ENCODE measurements around the gene STPG3. TPM values are rescaled to one million over a fixed set of nuclear protein-coding genes. Genes with fewer than 3 reads are reported as not detected.

The STPG3 gene
- total RNA-seq (2014; rRNA removed; shearing (Covaris generic)), result not detected in 2 replicates

DNA sequence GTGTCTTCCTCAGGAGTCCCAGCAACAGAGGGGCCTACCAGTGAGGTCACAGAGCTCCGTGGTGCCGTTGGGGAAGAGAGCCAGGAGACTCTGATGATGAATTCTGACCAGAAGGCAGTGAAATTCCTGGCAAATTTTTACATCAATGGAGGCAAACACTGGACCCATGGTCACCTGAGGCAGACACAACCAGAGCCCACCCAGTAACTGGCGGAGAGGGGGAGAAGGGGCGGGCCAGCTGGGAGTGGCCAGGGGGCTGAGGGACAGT lies at the start of gene STPG3:
TSS of gene STPG3 (plus strand) at position 93 of the 268 bp plus-strand sequence. CDS start at position 94, 1 bp downstream.
- no peak for DNase-seq (ENCODE audit: low read depth)

DNA sequence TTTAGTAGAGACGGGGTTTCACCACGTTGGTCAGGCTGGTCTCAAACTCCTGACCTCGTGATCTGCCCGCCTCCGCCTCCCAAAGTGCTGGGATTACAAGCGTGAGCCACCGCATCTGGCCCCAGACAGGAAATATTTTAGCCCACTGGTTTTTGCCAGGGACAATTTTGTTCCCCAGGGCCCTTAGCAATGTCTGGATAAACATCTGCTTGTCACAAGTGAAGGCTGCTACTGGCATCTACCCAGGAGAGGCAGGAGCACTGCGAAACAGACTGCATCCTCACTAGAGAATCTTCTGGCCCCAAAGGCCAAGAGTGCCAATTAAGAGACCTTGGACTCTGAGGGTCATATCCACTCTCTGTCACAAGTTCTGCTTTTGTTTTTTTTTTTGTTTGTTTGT lies 48.1 kb upstream of the STPG3 start:
- no peak for DNase-seq (ENCODE audit: low read depth)

DNA sequence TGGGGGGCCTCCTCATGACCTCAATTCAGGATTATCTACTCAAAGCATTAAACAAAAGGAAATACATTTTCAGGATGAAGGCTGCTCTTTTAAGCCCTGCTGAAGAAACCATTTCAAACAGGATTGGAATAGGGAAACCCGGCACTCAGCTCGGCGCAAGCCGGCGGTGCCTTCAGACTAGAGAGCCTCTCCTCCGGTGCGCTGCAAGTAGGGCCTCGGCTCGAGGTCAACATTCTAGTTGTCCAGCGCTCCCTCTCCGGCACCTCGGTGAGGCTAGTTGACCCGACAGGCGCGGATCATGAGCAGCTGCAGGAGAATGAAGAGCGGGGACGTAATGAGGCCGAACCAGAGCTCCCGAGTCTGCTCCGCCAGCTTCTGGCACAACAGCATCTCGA lies 46.4 kb upstream of the STPG3 start:
- no peak for DNase-seq (ENCODE audit: low read depth)

DNA sequence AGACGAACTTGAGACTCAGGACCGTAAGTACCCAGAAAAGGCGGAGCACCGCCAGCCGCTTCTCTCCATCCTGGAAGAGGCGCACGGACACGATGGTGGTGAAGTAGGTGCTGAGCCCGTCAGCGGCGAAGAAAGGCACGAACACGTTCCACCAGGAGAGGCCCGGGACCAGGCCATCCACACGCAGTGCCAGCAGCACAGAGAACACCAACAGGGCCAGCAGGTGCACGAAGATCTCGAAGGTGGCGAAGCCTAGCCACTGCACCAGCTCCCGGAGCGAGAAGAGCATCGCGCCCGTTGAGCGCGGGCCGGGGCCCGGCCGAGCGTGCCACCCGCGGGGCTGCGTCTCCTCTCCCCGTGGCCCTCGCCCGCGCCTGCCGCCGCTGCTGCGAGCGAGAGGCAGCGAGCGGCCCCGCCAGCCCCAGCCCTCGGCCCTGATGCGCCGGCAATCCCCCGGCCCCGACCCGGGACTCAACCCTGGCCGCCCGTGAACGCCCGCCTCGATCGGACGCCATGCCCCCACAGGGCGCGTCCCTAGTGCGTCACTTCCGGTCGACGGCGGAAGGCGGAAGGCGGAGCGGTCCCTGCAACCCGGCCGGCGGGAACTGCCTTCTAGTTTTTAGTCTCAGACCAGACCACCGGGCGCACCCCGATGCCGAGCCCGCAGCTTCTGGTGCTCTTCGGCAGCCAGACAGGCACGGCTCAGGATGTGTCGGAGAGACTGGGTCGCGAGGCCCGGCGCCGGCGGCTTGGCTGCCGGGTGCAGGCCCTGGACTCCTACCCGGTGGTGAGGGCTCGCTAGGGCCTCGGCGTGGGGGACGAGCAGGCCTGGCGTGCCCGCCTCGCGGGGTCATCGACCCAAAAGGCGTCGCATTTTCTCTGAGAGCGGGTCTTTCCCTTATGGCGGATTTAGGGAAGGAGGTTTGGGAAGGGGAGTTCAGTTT lies 45.7 kb upstream of the STPG3 start, which contains the start of the genes NDOR1 and TMEM203:
TSS of gene NDOR1 (plus strand) at position 575 of the 944 bp plus-strand sequence. CDS start at position 653, 78 bp downstream.
TSS of gene TMEM203 (minus strand) at position 523 of the 944 bp plus-strand sequence. CDS start at position 289, 234 bp downstream.
- peak; percentile 78 for DNase-seq (ENCODE audit: low read depth)

DNA sequence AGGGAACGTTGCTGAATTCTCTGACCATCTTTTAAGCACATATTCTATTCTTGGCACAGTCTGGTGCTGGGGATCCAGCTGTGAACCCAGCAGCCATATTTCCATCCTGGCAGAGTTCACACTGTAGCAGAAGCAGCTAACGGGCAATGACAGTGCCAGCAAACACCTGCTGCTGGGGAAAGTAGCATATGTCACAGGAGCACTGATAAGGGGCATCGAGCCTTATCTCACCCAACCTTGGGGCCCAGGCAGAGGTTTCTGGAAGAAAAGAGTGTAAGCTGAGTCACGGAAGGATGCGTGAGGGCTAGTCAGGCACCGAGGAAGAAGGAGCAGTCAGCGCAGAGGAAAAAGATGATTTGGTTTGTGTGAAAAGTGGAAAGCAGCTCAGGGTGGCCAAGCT lies 44.5 kb upstream of the STPG3 start:
- DNase-seq (ENCODE audit: low read depth), result no peak

DNA sequence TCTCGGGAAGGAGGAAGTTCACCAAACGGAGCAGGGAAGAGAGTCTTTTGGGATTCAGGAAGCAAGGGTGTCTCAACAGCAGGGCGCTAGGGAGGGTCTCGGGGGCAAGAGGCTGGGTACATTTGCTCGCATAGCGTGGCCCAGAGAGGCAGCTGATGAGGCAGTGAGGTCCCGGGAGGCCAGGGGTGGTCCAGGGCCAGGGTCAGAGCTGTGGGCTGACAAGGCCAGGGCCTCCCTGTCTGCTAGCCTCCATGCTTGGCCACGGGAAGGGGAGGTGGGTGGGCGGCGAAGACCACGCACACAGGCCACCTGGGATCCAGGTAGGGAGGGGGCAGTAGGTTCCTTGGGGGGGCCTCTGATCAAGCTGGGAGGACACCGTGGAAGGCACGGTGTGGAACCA lies 39.6 kb upstream of the STPG3 start:
- DNase-seq (ENCODE audit: low read depth), result no peak

DNA sequence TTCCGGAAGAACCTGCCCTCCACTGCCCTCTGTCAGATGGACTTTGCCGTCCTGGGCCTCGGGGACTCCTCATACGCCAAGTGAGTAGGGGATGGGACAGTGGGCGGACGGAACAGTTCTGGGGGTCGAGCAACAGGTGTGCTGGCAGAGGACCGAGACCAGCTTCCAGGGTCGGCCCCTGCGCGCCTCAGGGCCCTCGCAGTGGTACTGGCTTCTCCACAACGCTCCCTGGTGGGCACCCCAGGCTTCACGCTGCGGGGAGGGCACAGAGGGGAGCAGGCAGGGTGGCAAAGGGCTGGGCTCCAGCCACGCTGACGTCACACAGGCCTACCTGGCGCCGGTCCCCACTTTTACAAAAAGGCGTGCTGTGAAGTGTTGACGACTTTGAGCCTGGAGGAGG lies 38.6 kb upstream of the STPG3 start:
- no peak for DNase-seq (ENCODE audit: low read depth)

DNA sequence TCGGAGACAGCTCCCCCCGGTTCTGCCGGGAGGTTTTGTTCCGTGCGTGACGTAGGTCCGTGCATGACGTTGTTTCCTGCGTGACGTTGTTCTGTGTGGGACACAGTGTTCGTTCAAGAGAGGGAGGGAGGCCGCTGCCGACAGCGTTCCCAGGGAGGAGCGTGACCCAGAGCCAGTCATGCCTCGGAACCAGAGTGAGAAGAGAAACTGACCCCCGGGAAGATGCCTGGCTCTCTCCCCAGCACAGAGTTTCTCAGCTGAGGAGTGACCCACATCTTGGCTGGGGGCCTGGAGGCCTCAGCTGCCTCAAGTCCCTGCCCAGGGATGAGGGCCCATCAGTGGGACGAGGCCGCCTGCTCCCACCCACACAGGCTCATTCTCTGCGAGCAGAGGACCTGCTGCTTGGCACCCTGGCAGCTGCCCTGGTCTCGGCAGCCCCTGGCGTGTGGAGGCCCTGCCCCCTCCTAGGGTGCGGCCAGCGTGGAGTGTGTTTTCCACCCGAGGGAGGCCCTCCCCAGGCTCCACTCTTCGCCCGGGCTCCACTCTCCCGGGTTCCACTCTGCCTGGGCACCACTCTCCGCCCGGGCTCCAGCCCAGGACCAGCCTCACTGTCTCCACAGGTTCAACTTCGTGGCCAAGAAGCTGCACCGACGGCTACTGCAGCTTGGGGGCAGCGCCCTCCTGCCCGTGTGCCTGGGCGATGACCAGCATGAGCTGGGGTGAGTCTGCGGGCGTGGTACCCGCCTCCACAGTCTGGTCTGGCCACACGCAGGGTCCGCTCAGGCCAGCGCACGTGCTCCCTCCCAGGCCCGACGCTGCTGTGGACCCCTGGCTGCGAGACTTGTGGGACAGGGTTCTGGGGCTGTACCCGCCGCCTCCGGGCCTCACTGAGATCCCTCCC lies 37.7 kb upstream of the STPG3 start:
- no peak for DNase-seq (ENCODE audit: low read depth)

DNA sequence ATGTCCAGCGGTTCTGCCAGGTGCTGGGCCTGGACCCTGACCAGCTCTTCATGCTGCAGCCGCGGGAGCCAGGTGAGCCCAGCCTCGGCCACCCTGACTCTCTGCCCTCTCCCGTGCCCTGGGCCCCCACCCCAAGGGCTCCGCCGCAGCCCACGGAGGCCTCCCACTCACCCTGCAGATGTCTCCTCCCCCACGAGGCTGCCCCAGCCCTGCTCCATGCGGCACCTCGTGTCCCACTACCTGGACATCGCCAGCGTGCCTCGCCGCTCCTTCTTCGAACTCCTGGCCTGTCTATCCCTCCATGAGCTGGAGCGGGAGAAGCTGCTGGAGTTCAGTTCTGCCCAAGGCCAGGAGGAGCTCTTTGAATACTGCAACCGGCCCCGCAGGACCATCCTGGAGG lies 36.5 kb upstream of the STPG3 start:
- DNase-seq (ENCODE audit: low read depth), result no peak

DNA sequence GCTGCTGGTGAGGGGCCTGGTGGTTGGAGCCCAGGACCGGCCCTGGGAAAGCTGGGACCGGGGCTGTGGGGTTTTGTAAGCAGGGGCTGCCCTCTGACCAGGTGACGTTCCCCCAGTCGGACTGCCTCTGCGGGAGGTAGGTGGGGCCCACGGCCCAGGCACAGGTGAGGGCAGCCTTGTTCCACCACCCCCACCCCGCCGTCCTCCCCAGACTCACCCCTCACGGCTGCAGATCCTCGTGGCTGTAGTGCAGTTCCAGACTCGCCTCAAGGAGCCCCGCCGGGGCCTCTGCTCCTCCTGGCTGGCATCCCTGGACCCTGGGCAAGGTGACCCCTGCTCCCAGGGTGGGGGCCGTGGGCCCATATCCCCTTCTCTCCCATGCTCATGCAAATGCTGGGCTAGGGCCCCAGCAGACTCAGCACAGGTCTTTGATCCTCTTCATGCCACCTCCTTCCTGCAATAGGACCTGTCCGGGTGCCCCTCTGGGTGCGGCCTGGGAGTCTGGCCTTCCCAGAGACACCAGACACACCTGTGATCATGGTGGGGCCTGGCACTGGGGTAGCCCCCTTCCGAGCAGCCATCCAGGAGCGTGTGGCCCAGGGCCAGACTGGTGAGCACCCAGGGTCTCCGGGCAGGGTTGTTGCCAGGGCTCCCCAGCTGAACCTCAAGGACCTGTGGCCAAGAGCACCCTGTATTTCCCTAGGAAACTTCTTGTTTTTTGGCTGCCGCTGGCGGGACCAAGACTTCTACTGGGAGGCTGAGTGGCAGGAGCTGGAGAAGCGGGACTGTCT lies 35.7 kb upstream of the STPG3 start:
- DNase-seq (ENCODE audit: low read depth), result no peak

DNA sequence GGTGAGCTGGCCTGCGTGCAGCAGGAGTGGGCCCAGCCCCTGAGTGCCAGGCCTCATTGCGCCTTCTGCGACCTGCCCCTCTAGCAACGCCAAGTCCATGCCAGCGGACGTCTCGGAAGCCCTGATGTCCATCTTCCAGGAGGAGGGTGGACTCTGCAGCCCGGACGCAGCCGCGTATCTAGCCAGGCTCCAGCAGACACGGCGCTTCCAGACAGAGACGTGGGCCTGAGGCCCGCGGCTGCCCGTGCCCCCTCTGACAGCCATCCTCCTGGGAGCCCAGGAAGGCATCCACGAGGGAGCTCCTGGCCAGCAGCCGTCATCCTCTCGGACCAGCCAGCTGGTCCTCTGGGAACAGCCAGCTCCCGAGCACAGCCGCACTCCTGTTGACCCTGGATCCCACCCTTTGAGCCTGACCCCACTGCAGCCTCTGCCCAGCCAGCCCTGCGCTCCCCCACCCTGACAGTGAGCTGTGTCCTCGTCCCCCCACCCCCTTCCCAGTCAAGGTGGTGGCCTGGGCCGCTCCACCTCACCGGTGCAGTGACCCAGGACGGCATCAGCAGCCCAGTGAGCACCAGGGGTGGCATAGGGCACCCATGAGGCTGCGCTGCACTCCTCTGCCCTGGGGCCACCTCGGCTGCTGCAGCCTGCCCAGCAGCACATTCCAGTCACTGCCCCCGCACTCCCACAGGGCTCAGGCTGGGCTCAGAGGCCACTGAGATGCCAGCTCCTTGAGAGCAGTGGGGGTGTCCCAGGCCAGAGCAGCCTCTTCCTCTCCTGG lies 34.7 kb upstream of the STPG3 start:
- DNase-seq (ENCODE audit: low read depth), result no peak

DNA sequence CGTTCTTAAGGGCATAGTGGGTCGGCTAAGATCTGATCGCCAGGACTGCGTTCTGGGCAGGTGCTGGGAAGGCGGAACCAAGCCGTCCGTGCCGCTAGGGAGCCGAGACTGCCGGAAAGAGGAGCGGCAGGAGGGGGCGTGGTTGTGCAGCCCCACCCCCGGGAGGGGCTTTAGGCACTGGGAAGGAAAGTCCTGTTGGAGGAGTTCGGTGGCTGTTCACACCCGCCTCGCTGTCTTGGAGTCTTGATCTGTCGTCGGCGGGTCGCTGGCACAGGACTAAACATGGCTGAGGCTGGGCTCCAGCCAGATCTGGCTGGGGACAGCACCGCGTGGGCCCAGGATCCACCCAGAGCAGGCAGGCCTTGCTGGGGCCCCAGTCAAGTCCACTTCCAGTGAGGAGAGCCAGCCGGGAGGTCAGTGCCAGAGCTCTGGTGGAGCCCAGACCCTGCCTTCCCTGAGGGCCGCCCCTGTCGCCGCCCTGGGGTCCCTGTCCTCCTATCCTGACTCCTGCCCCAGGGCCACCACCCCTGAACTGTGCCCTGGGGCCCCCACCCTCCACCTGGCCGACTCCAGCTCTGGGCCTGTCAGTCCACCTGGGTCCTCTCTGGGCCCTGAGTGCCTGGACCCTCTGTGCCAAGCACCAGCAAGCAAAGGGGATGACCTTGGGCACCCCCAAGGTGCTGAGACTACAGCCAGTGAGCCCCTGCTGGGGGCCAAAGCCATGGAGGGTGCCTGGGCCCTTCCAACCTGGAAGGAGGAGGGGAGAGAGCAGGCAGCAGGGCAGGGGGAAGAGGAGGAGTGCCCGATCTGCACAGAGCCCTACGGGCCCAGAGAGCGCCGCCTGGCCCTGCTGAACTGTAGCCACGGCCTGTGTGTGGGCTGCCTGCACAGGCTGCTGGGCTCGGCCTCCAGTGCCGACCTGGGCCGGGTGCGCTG lies 33.5 kb upstream of the STPG3 start:
- no peak for DNase-seq (ENCODE audit: low read depth)

DNA sequence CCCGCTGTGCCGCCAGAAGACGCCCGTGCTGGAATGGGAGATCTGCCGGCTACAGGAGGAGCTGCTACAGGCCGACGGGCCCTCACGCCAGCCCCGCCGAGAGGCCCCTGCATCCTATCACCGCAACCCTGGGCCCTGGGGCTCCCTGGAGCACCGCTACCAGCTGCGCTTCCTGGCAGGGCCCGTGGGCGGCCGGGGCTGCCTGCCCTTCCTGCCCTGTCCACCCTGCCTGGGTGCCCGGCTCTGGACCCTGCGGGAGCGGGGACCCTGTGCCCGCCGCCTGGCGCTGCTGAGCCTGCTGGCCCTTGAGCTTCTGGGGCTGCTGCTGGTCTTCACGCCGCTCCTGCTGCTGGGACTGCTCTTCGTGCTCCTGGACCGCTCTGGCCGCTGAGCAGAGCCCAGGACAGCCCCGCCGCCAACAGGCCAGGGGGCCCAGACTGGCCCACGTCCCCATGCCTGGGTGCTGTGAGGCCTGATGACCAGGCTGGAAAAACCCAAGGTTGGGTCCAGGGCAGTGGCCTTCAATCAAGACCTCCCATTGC lies 32.8 kb upstream of the STPG3 start:
- no peak for DNase-seq (ENCODE audit: low read depth)

DNA sequence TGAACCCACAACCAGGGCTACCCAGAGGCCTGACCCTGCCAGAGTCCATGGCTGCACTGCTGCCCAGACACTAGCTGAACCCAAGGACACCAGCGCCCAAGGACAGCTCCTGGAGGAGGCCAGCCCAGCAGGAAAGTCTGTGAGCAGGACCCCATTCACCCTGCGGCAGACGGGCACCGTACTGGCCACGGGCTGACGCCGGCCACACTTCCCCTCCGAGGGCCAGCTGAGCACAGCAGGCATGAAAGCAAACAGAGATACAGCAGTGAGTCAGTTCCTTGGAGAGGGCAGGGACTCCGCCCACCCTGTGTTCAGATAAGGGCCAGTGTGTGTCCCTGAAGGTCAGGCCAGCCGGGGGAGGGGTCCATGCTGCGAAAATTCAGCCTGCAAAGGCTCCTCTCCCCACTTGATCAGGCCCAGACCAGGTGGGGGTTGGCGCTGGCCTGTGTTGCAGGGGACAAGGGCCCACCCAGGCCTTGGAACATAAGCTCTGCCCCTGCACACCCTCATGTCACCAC lies 32.3 kb upstream of the STPG3 start:
- DNase-seq (ENCODE audit: low read depth), result peak; percentile 37

DNA sequence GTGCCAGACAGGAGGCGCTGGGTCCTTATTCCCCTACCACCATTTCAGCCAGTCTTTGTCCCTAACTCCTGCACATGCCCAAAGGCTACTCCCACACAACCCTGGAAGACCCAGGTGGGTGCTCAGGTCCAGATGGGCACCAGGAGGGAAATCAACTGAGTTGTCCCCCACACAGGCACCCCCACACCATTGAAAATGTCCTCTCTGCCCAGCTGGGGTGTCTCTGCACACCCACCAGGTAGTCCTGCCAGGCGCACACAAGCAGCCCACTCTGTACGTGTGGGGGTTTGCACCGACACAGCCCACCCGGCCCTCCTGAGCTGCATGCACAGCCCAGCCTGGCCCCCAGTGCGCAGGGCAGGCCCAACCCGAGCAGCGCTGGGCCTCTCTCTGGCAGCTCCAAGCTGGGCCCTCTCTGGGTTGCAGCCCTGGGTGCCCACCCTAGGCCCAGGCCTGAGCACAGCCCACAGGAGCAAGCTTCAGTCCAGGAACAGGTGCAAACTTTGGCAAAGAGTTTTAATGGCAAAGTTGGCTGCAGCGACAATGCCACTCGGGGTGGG lies 31.2 kb upstream of the STPG3 start:
- no peak for DNase-seq (ENCODE audit: low read depth)

DNA sequence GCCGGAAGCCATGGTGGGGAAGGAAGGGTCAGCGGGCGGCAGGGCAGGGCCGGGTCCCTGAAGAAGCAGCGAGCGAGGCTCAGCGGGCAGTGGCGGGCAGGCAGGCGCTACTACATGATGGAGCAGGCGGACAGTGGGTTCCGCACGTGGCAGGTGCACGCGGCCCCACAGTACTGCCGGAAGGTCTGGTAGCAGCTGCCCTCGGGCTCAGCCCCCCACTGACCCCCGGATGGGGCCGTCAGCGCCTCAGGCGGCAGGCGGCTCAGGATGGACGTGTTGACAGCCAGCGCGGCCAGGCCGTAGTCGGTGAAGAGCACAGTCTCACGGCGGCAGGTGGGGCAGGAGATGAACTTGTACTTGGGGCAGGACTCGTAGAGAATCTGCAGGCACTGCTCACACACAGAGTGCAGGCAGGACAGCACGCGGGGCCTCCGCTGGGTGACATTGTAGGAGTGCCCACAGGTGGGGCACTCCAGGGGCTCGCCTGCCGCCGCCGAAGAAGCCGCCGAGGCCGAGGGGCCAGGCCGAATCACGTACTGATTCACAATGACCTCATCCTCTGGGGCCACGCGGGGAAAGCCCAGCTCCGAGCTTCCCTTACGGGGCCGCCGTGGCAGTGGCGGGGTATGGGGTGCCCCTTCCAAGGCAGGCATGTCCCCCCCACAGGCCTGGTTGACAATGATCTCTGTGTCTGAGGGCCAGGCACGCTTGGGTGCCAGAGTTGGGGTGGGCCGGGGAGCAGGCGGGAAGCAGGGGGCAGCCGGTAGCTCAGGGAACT lies 30.6 kb upstream of the STPG3 start:
- DNase-seq (ENCODE audit: low read depth), result no peak

DNA sequence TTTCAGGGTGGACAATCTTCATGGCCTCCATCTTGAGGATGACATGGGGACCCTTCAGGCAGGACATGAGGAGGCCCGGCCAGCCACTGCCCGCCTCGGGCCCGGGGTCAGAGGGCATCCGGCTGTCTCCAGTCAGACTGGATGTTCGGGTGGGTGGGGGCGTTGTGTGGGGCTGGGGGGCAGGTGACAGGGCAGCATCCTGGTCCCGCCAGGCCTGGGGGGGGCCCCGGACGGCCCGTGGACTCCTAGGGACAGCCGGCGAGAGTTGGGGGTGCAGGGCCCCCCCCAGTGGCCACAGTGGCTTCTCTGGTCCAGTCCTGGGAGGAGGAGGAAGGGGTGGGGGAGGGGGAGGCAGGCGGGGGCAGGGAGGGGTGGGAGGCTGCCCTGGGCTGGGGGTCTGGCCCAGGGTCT lies 30.0 kb upstream of the STPG3 start:
- no peak for DNase-seq (ENCODE audit: low read depth)

DNA sequence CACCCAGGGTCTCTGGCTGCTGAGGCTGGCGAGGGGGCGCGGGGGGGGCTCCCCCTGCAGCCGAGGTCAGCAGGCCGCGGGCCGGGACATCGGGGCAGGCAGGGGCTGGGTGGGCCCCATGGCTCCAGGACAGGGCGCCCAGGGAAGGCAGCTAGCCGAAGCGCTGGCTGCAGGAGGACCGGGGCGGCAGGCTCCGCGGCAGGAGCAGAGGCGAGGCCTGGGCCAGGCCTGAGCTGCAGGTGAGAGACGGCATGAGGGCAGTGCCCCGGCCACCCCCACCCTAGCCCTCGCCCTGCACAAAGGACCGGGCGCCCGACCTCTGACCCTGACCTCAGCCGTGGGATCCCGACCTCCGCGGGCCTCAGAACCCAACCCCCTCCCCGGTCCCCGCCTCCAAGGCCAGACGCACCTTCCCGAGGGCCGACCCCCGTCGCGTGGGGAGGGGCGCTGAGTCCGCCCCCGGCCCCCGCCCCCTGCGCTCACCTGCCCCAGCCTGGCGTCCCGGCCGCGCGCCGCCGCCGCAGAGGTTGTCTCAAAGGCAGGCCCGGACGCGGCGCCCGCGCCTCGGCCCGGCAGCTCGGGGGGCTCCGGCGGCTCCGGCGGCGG lies 29.5 kb upstream of the STPG3 start:
- DNase-seq (ENCODE audit: low read depth), result no peak

Measured in RPMI7951 (cell line).